Peyer's patch (tissue), 4 donors: ENCODE measurements around the gene PRRG1. TPM values are rescaled to one million over a fixed set of nuclear protein-coding genes. Genes with fewer than 3 reads are reported as not detected.

Source experiments
- DNase-seq, 3 donors: peaks; one replicate each; pipeline ENCODE4 v3.0.0-alpha.2; 2017 to 2019
- H3K27ac ChIP-seq, 4 donors: fragments of 200-600 bp; sonication (generic); one replicate each; pipeline ENCODE4 v1.5.1; 2016 to 2019
- H3K27me3 ChIP-seq, 2 donors: fragments of 200-600 bp; sonication (generic); one replicate each; pipeline ENCODE4 v1.5.1; 2019
- H3K36me3 ChIP-seq, 3 donors: fragments of 200-600 bp; sonication (generic); one replicate each; pipeline ENCODE4 v1.5.1; 2016 to 2019
- H3K4me1 ChIP-seq, 4 donors: fragments of 200-600 bp; sonication (generic); one replicate each; pipeline ENCODE4 v1.5.1; 2016 to 2019
- H3K4me3 ChIP-seq, 4 donors: fragments of 200-600 bp; sonication (generic); 1 replicate in 3 of 4; 2 replicates in 1 of 4; pipeline ENCODE4 v1.5.1; 2016 to 2019; ENCODE audit warnings: mild to moderate bottlenecking in 1 of 4
- H3K9me3 ChIP-seq, 4 donors: fragments of 200-600 bp; sonication (generic); one replicate each; pipeline ENCODE4 v1.5.1; 2016 to 2019; ENCODE audit warnings: mild to moderate bottlenecking in 1 of 4
- POLR2A ChIP-seq, 2 donors: fragments of 450-650 bp; IDR thresholded peaks; one replicate each; pipeline ENCODE4 v1.5.1; 2017; ENCODE audit warnings: antibody characterized with exemption in 2 of 2, mild to moderate bottlenecking in 2 of 2, moderate library complexity in 2 of 2
- total RNA-seq, 4 donors: library from RNA; depleted of rRNA; stranded (reverse); fragments of >200 nt; gene quantifications; one replicate each; pipeline ENCODE4 v1.1.0, GENCODE V29; 2016
- TF ChIP-seq, protein P1 (sequence below), 6 experiments: fragments of 450-650 bp in 4 of 6; fragments of 200-600 bp in 2 of 6; sonication (generic) in 1 of 6; IDR thresholded peaks; one replicate each; pipeline ENCODE4 v1.5.1; 2017 to 2019; ENCODE audit warnings: antibody characterized with exemption in 6 of 6, mild to moderate bottlenecking in 3 of 6, moderate library complexity in 1 of 6

The PRRG1 gene
- total RNA-seq, 4 donors from 2014 or later: 2.5 to 12.6 (median 9.8) TPM

DNA sequence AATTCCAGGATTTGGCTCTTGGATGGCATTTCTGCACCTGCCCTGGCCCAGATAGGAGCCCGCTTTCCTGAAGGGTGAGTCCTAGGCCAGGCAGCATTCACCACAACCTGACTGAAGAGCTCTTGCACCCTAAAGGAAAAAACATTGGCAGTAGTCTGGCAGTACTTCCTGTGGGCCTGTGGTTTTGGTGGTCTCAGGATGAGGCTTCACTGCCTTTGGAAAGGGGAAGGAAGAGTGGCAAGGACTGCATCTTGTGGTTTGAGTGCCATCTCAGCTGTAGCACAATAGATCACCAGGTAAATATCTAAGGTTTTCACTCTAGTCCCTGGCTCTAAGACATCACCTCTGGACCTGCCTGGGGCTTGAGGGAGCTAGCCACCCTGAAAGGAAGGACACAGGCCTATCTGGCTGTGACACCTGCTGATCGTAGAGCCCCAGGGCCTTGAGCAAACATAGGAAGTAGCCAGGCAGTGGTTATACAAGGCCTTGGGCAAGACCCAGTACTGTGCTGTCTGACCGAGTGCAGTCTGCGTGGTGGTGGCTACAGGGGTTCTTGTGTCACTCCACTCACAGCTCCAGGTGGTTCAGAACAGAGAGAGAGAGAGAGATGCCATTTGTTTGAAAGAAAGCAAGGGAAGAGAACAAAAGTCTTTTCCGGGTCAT is 28.5 kb upstream of the PRRG1 start:
- no peak for DNase-seq
- Histone ChIP-seq H3K9me3 (no peaks in the 10 kb centered on the region), H3K27me3 (no peaks in the 10 kb centered on the region), H3K4me1 (no peaks in the 10 kb centered on the region), H3K27ac (no peak overlapping the region), H3K36me3 (no peaks in the 10 kb centered on the region), H3K4me3 (no peak overlapping the region)
- TF ChIP-seq, protein P1, sequence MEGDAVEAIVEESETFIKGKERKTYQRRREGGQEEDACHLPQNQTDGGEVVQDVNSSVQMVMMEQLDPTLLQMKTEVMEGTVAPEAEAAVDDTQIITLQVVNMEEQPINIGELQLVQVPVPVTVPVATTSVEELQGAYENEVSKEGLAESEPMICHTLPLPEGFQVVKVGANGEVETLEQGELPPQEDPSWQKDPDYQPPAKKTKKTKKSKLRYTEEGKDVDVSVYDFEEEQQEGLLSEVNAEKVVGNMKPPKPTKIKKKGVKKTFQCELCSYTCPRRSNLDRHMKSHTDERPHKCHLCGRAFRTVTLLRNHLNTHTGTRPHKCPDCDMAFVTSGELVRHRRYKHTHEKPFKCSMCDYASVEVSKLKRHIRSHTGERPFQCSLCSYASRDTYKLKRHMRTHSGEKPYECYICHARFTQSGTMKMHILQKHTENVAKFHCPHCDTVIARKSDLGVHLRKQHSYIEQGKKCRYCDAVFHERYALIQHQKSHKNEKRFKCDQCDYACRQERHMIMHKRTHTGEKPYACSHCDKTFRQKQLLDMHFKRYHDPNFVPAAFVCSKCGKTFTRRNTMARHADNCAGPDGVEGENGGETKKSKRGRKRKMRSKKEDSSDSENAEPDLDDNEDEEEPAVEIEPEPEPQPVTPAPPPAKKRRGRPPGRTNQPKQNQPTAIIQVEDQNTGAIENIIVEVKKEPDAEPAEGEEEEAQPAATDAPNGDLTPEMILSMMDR (IDR thresholded peaks at IDR 0.05): no peak
- no peak for TF ChIP-seq POLR2A (IDR thresholded peaks at IDR 0.05)

DNA sequence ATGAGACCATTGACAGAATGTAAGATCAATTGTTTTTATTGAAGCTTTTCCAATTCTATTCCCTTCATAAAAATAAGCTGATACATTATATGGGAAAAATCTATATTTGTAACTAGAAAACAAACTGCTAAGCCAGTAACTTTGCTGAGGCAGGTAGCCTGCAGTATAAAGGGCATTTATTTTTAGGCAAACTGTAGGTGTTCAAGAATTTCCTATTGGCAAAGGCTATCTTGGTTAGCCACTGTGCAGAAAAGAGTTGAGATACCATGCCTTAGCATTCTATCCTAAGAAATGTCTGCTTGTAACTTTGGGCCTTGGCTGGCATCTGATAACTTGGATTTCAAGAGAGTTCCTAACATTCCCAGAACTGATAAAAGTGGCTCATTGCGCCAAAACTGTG is 18.5 kb upstream of the PRRG1 start:
- Histone ChIP-seq H3K4me1 (no peaks in the 10 kb centered on the region), H3K4me3 (no peak overlapping the region), H3K27me3 (no peaks in the 10 kb centered on the region), H3K27ac (no peak overlapping the region), H3K36me3 (no peaks in the 10 kb centered on the region), H3K9me3 (no peaks in the 10 kb centered on the region)
- no peak for DNase-seq
- TF ChIP-seq POLR2A (IDR thresholded peaks at IDR 0.05): no peak
- TF ChIP-seq, protein P1 (IDR thresholded peaks at IDR 0.05): no peak

DNA sequence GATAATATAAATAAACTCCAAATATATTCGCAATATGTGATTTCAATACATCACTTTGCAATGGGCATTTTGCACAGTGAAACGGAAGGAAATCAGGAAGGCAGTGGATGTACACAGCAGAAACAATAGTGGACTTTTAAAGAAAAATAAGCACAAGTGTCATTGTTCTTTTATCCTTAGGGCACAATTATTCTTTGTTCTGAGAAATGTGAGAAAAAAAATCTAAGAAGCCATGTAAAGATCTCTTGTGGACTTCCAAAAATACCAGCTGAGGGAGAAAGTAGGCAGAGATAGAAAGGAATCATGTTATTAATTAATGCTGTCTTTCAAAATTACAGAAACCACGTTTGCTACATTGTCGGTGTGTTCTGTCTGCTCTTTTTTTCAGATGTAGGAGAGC is 17.6 kb upstream of the PRRG1 start:
- no peak for DNase-seq
- Histone ChIP-seq H3K4me1 (no peaks in the 10 kb centered on the region), H3K27me3 (no peaks in the 10 kb centered on the region), H3K4me3 (no peak overlapping the region), H3K9me3 (no peaks in the 10 kb centered on the region), H3K27ac (no peak overlapping the region), H3K36me3 (no peaks in the 10 kb centered on the region)
- TF ChIP-seq, protein P1 (IDR thresholded peaks at IDR 0.05): no peak
- no peak for TF ChIP-seq POLR2A (IDR thresholded peaks at IDR 0.05)

DNA sequence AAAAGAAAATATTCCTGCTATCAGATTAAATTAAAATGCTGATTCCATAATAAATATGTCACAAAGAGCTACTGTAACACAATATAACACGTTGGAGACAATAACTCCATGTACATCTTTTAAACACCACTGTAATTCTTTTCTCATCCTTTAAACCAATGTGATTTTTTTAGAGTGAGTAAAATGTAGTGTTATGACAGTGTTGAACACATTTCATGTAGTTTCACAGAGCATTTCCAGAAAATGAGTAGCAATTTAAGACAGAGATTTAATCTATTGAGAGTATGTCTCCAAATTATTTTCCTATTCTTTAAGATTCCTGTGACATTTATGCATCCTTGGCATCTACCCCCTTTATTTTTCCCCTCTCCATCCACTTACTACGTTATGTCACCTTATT is 17.1 kb upstream of the PRRG1 start:
- no peak for DNase-seq
- no peak overlapping the region for H3K27ac ChIP-seq
- no peaks in the 10 kb centered on the region for H3K36me3 ChIP-seq
- no peaks in the 10 kb centered on the region for H3K27me3 ChIP-seq
- H3K4me1 ChIP-seq: no peaks in the 10 kb centered on the region
- H3K9me3 ChIP-seq: no peaks in the 10 kb centered on the region
- TF ChIP-seq, protein P1 (IDR thresholded peaks at IDR 0.05): no peak
- TF ChIP-seq POLR2A (IDR thresholded peaks at IDR 0.05): no peak
- no peak overlapping the region for H3K4me3 ChIP-seq

DNA sequence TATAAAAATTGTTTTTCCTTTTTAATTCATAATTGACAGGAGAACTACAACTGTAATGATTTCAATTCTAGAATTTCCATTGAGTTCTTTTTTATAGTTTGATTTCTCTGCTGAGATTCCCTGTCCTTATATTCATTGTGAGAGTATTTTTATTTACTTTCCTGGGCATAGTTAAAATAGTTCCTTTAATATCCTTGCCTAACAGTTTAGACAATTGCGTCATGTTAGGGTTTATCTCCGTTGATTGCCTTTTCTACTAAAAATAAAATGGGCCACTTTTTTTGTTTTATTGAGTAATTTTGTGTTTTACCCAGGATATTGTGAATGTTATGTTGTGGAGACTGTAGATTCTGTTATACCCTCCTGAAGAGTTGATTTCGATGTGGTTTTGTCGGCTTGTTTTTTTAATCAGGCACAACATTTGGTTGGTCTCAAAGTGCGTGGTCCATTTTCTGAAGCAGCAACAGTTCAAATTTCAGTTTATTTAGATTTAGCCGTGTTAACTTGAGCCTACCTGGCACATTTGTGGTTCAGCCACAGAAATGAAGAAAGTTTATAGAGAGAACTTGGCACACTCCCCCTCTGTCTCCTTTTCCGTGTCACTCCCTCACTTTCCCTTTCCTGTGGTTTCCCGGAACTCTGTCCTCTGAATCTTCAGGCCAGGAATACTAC is 16.0 kb upstream of the PRRG1 start:
- H3K36me3 ChIP-seq: no peaks in the 10 kb centered on the region
- no peak for TF ChIP-seq POLR2A (IDR thresholded peaks at IDR 0.05)
- TF ChIP-seq, protein P1 (IDR thresholded peaks at IDR 0.05): no peak
- H3K9me3 ChIP-seq: no peaks in the 10 kb centered on the region
- no peak overlapping the region for H3K4me3 ChIP-seq
- H3K27ac ChIP-seq: no peak overlapping the region
- no peak for DNase-seq
- no peaks in the 10 kb centered on the region for H3K27me3 ChIP-seq
- H3K4me1 ChIP-seq: no peaks in the 10 kb centered on the region
